ENCODE measurements around the gene ARID3A.
A peak's percentile ranks its signal among the peaks of the same experiment; 100 is the strongest.
"Not testable (repeated sequence)": the region's sequence is repeated elsewhere in the genome, so short reads cannot be mapped to it uniquely, and the experiment has no call there.

The ARID3A gene, protein sequence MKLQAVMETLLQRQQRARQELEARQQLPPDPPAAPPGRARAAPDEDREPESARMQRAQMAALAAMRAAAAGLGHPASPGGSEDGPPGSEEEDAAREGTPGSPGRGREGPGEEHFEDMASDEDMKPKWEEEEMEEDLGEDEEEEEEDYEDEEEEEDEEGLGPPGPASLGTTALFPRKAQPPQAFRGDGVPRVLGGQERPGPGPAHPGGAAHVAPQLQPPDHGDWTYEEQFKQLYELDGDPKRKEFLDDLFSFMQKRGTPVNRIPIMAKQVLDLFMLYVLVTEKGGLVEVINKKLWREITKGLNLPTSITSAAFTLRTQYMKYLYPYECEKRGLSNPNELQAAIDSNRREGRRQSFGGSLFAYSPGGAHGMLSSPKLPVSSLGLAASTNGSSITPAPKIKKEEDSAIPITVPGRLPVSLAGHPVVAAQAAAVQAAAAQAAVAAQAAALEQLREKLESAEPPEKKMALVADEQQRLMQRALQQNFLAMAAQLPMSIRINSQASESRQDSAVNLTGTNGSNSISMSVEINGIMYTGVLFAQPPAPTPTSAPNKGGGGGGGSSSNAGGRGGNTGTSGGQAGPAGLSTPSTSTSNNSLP

DNA sequence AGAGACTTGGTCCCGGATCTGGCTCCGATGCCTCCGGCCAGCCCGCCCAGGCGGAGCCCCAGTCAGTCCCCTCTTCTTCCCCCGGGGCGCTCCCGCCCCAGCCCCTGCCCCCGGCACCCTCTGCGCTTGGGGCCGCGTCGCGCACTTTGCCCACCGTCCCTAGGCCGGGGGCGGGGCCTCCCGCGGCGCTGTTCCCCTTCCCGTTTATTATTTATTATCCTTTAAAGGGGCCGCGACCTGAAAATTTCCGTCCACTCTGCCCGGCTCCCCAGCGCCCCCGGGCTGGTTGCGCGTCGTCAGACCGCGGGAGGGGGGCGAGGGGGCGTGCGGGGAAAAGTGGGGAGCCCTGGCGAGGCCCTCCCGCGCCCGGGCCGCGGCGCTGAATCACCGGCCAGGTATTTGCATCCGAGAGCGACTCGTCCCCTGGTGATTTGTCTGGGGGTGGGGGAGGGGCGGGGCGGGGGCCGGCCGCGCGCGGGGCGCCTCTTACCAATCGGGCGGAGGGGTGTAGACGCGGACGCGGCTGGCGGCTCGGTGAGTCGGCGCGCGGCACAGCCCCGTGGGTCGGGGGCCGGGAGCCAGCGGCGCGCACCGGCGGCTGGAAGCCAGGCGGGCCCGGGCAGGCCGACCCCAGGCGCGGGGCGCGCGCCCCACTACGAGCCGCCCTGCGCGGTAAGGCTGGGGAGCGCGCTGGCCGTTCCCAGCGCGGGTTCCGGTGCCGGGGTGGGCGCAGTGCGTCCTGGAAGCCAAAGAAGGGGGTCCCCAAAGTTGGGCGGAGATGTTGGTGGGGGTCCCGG, at the start of gene ARID3A:
Gene ARID3A (plus strand): TSS at position 510 of the 797 bp plus-strand sequence. CDS start 3,494 bp downstream, outside the sequence.
- peak; percentile 51 for DNase-seq

DNA sequence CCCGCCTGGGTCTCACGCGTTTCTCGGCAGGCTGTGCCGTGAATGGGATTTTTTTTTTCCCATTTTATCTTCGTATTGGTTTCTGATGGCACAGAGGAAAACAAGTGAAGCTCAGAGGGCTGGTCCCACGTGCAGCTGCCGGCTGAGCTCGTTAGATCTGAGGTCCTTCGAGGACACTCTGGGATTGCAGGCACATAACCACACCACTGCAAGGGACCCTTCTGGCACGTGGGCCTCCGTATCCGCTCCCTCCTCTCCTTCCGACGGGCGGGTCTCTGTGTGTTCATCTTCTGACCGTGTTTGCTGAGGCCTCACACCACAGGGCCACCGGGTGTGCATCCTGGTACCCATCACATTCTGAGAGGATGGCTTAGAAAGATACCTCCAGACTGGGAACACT, 49.7 kb upstream of the ARID3A start:
- DNase-seq: no peak

DNA sequence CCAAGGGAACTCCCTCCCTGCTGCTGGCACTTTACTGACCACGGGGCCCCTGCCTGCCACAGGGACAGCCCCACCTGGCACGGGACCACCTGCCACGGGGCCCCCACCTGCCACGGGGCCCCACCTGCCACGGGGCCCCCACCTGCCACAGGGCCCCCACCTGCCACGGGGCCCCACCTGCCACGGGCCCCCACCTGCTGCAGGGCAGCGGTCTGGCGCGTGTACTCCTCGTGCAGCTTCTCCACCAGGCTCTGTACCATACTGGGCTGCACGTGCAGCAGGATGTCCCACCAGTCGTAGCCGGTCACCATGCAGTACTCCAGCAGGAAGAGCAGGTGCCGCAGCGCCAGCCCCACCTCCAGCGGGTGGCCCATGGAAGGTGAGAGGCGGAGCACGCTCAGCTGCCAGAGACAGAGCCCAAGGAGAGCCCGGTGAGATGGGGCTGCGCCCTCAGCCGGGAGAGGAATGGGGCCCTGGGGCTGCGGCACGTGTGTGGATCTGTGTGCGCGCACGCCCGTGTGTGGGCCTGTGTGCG, 49.0 kb upstream of the ARID3A start:
- DNase-seq: no peak

DNA sequence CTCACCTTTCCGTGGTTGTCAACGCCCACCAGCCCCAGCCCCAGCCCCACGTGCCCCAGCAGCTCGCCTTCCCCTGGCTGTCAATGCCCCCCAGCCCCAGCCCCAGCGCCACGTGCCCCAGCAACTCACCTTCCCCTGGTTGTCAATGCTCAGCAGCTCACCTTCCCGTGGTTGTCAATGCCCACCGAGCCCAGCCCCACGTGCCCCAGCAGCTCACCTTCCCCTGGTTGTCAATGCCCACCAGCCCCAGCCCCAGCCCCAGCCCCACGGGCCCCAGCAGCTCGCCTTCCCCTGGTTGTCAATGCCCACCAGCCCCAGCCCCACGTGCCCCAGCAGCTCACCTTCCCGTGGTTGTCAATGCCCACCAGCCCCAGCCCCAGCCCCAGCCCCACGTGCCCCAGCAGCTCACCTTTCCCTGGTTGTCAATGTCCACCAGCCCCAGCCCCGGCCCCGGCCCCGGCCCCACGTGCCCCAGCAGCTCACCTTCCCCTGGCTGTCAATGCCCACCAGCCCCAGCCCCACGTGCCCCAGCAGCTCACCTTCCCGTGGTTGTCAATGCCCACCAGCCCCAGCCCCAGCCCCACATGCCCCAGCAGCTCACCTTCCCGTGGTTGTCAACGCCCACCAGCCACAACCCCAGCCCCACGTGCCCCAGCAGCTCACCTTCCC, 47.7 kb upstream of the ARID3A start:
- DNase-seq: not testable (repeated sequence)

DNA sequence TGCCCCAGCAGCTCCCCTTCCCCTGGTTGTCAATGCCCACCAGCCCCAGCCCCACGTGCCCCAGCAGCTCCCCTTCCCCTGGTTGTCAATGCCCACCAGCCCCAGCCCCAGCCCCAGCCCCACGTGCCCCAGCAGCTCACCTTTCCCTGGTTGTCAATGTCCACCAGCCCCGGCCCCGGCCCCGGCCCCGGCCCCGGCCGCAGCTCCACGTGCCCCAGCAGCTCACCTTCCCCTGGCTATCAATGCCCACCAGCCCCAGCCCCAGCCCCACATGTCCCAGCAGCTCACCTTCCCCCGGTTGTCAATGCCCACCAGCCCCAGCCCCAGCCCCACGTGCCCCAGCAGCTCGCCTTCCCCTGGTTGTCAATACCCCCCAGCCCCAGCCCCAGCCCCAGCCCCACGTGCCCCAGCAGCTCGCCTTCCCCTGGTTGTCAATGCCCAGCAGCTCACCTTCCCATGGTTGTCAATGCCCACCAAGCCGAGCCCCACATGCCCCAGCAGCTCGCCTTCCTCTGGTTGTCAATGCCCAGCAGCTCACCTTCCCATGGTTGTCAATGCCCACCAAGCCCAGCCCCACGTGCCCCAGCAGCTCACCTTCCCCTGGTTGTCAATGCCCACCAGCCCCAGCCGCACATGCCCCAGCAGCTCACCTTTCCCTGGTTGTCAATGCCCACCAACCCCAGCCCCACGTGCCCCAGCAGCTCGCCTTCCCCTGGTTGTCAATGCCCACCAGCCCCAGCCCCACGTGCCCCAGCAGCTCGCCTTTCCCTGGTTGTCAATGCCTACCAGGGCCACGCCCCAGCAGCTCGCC, 46.9 kb upstream of the ARID3A start:
- not testable (repeated sequence) for DNase-seq

DNA sequence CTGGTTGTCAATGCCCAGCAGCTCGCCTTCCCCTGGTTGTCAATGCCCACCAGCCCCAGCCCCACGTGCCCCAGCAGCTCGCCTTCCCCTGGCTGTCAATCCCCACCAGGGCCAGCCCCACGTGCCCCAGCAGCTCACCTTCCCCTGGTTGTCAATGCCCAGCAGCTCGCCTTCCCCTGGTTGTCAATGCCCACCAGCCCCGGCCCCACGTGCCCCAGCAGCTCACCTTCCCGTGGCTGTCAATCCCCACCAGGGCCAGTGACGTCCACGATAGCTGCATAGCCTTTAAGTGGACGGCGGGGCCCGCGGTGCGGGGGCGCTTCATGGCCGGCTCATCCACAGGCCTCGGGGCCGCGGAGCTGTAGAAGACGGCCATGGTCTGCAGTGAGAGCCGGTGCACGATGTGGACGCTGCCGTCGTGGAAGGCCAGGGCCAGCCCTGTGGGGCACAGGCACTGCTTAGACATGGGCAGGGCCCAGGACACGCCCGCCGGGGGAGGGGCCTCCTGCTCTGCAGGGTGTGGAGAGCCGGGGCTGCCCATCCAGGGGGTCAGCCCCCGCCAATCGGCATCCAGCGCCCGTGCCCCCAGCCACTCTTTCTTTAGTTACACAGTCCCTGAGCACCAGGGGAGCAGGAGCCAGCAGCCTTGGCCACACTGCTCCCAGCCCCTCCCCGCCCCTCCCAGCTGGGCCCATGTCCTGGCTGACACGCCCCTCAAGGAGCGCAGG, 46.0 kb upstream of the ARID3A start:
- DNase-seq: no peak

DNA sequence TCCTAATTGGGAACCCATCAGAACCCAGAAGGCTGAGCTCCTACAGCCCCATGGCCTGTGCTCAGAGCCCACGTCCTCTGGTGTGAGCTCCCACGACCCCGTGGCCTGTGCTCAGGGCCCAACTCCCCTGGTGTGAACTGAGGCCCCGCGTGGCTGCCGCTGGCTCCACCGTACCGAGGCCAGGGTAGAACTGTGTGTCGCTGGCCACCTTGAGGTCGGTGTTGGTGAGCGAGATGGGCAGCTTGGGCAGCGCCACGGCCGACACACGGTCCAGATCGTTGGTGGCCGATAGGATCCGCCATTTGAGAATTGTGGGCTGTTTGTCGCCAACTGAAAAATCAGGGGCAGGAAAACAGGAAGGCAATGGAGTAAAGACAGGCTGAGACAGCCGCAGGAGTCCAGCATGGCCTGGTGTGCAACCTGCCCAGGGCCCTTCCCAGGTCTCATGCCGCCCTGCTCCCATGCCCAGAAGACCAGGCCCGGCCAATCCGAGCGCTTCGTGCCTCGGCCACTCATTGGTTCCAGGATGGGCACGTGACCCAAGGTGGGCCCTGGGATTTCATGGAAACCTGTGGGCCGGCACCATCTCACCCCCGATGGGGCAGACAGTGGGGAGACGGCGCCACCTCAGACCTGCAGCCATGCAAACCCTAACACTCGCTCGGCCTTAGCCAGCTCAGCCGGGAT, 44.3 kb upstream of the ARID3A start:
- no peak for DNase-seq

DNA sequence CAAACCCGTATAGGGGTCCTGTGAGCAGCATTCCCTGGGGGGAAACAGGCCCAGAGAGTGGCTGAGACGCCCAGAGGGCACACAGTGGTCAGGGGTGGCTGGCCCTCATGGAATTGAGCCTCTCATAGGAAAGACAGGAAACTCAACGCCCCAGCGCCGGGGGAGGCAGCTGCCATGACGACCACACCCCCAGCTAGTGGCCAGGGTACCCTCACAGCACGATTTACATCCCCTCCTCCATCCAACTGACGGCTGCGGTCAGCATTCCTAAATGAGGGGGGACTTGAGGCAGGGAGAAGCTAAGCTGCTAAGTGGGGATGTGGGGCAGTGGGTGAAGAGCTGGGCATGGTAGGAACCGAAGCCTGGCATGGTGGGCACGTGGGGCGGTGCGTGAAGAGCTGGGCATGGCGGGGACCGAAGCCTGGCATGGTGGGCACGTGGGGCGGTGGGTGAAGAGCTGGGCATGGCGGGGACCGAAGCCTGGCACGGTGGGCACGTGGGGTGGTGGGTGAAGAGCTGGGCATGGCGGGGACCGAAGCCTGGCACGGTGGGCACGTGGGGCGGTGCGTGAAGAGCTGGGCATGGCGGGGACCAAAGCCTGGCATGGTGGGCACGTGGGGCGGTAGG, 42.9 kb upstream of the ARID3A start:
- no peak for DNase-seq

DNA sequence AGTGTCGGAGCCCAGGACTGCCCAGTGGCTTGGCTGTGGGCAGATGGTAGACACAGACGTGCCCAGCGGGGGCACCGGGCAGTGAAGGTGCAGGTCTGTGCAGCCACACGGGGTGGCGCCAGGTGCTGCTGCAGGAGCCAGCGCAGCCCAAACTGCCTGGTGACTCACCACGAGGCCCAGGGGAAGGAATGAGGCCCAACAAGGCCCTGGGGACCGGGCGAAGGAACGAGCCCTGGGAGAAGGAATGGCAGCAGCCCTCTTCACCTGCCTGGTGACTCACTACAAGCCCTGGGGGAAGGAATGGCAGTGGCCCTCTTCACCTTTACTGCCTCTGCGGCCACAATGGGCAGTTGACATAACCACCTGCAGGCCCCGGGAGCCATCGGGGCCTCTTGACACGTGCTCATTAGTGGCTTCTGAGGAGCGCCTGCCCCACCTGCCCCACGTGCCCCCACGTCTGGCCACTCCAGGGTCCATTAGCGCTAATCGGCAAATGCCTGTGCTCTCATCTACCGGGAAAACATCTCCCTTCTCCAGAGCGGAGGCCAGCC, 42.1 kb upstream of the ARID3A start:
- DNase-seq: peak; percentile 87

DNA sequence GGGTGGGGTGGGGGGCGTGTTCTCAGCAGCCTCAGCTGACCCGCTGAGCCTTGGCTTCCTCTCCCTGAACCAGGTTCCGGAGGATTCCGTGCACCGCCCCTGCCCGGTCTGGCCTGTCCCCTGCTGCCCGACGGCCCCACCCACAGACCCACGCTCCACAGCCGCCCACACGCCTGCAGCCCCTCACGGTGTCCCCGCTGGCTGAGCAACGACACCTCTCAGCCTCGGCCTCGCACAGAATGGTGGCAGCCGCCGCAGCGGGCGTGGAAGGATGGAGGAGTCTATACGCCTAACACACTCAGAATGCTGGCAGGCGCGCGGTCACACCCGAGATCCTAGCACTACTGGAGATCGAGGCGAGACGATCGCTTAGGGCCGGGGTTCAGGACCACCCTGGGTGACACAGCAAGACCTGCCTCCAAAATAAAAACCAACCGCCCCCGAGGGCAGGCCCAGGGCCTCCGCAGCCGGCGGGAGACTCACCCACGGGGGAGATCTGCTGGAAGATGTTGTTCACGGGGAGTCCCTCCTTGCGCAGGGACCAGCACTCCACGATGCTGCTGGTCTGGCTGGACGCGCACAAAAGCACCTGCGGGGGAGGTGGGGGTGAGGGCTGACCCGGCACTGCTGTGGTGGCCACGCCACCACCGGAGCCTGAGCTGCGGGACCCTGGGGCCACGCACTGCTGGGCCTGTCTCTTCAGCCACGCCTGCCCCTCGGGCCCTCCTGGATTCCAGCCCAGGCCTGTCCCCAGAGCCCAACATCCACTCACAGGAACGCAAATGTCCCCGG, 41.2 kb upstream of the ARID3A start:
- no peak for DNase-seq

DNA sequence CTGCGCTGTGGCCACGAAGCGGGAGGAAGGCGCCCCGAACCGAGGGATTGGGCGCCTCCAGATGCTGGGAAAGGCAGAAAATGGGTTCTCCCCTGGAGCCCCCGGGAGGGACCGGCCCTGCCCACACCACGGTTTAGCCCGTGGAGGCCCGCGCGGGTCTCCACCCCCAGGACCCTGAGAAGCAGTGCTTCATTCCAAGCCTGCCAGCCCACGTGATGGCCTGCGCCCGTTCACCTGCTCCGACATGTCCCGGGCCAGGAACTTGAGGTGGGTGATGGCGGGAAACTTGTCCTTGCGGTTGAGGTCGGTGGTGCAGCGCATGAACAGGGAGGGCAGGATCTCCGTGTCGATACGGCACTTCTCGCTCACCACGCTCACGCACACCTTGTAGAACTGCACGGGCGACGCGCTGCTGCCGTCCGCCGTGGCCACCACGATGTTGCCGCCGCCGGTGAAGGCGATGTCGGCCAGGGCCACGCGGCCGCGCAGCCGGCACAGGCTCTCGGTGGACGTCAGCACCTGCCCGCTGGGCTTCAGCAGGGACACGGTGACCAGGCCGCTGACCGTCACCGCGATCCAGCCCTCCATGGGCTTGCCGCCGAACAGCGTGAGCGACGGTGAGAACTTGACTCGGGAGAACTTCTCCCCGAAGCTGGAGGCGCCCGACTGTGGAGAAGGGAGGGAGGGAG, 40.2 kb upstream of the ARID3A start:
- no peak for DNase-seq

DNA sequence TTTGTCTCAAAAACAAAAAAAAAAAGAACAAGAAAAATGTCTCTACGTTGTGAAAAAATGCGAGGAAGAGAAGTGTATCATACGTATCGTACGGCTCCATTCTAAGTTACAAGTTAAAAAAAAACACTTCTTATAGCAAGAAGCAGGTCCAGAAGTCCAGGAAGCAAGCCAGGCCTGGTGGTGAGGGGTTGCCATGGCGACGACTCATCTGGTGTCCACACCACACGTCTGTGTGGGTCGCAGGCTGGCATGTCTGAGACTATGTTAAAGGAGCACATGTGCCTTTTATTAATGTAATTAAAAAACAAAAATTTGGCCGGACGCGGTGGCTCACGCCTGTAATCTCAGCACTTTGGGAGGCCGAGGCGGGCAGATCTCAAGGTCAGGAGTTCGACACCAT, 38.8 kb upstream of the ARID3A start:
- DNase-seq: no peak

DNA sequence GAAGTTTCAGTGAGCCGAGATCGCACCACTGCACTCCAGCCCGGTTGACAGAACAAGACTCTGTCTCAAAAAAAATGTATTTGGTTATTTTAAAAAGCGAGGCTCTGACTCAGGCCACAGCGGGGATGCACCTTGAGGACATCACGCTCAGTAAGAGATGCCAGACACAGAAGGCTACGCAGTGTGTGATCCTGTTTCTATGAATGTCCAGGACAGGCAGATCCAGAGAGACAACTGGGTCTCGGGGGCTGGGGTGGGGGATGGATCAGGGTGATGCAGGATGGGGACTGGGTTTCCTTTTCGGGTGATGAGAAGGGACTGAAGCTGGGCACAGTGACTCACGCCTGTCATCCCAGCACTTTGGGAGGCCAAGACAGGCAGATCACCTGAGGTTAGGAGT, 38.2 kb upstream of the ARID3A start:
- no peak for DNase-seq

DNA sequence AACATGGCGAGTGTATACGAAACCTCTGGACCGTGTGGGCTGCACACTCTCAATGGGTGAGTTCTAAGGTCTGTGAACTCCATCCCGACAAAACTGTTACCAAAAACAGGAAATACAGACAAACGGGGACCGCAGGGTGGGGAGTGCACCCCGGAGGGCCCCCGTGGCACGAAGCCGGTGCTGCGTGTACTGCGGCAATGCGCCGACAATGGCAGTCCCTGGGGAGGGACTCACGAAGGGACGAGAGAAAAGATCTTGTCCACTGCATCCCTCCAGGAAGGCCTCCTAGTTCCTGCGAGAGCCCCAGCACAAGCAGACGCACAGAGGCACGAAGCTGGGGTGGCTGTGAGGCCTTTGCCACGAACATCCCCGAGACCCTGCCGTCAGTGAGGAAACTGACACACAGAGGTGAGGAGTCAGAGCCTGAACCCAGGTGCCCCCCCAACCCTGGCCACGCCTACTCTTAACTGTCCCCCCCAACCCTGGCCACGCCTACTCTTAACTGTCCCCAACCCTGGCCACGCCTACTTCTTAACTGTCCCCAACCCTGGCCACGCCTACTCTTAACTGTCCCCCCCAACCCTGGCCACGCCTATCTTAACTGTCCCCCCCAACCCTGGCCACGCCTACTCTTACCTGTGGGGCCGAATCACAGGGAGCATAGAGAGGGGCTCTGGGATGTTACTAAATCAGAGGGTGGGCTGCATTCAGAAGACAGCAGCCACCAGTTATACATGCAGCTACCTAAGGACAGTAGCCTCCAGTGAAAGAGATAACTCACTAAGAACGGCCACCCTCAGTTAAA, 37.1 kb upstream of the ARID3A start:
- no peak for DNase-seq

DNA sequence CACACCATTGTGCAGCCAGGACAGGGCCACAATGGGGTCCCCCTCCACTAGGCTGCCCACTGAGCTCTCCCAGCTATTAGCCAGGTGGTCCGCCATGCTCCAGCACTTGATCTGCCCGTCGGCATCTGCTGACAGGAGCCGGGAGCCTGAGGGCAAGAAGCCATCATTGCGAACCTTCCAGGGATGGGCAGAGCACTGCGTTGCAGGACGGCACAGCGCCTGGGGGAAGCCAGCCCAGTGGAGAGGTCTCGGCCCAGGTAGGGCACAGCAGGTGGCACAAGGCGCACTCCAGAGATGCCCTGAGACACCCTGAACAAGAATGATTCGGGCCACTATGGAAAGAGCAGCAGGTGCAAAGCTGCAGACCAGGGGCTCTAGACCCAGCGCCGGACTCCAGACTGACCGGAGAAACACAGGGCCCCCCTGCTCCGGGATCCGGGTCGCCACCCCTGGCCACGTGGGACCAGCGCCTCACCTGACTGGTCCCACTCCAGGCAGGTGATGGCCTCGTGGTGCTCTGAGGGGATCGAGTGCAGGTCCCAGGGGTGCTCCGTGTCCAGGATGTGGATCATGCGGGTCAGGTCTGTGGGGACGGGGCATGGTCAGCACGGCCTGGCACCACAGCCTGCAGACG, 36.1 kb upstream of the ARID3A start:
- DNase-seq: no peak

DNA sequence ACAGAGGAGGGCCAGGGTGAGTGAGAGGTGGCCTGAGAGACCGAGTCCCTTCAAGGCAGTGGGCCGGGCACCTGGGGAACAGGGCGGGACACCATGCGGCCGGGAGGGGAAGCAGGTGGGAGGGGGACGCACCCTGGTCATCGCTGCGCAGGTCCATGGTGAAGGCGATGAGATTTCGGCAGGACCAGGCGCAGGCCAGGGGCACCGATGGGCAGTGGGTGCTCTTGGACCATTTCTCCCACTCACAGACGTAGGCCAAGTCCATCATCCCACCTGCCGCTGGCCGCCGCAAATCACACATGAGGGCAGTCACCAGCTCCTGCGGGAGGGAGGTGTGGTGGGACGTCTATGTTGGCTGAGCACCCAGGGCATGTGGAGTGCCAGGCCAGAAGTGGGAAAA, 35.0 kb upstream of the ARID3A start:
- no peak for DNase-seq

All from DMS79 (cell line).